K562 (cell line): ENCODE data around the gene ACADL. TPM values are rescaled to one million over a fixed set of nuclear protein-coding genes. Genes with fewer than 3 reads are reported as not detected.

Source experiments
- ATAC-seq: fragments of 200-7000 bp; cut with Tn5 transposase; 3 replicates; pipeline ENCODE4 v1.9.1; 2020; ENCODE audit warnings: moderate library complexity
- BruUV-seq: library from RNA; stranded (reverse); fragments of 400-500 nt; replicated peaks from 2 replicates; lab custom pipeline; 2021; lab: Mats Ljungman, UMichigan
- CTCF ChIA-PET: fragments of 300-600 bp; formaldehyde crosslinking; extraction: SDS; loops from one replicate; lab custom pipeline; 2021; ENCODE audit warnings: low intra/inter-chr PET ratio; lab: Yijun Ruan, JAX
- POLR2A ChIA-PET: fragments of 300-600, 350-650 bp; sonication (Branson Sonifier 250); formaldehyde crosslinking; extraction: SDS; loops from one replicate; lab custom pipeline; 2021; ENCODE audit warnings: antibody characterized with exemption, inconsistent platforms; lab: Yijun Ruan, JAX
- DNase-seq, 4 experiments: peaks; one replicate each; pipeline versions ENCODE4 v3.0.0 to v3.0.0-alpha.2; 2011 to 2018; ENCODE audit warnings: low spot score in 3 of 4, mixed read lengths in 3 of 4; ENCODE audit errors: extremely low read depth in 1 of 4
- FAIRE-seq: peaks from 2 replicates; lab custom pipeline; 2011; peaks lifted over from hg19 to GRCh38; lab: Jason Lieb, UNC
- H2AFZ ChIP-seq: 2 replicates; pipeline ENCODE4 v1.6.0; 2011; ENCODE audit warnings: low read depth, low read length, control low read depth, inconsistent platforms
- H3K27ac ChIP-seq: fragments of 200-600 bp; 3 replicates; pipeline ENCODE4 v1.8.0; 2011; ENCODE audit warnings: low read depth, mild to moderate bottlenecking, control low read depth, inconsistent platforms, low read length, moderate library complexity, mixed read lengths; ENCODE audit errors: extremely low read depth
- H3K27me3 ChIP-seq, 2 experiments: fragments of 300-600 bp in 1 of 2; 2 replicates in 1 of 2; 3 replicates in 1 of 2; pipeline versions ENCODE4 v1.6.0 to v1.8.0; 2011; ENCODE audit warnings: inconsistent platforms in 2 of 2, low read length in 2 of 2, mild to moderate bottlenecking in 1 of 2, mixed read lengths in 1 of 2, moderate library complexity in 1 of 2; ENCODE audit not compliant: control insufficient read depth in 2 of 2, insufficient read depth in 2 of 2
- H3K36me3 ChIP-seq: fragments of 300-600 bp; 3 replicates; pipeline ENCODE4 v1.8.0; 2011; ENCODE audit warnings: mild to moderate bottlenecking, low read length, inconsistent platforms; ENCODE audit not compliant: control insufficient read depth, insufficient read depth
- H3K4me1 ChIP-seq, 2 experiments: fragments of 200-600 bp in 1 of 2; replicated peaks in 1 of 2; 2 replicates in 1 of 2; 3 replicates in 1 of 2; pipeline versions ENCODE4 v1.5.1 to v1.8.0; 2011; ENCODE audit warnings: inconsistent platforms in 2 of 2, low read length in 2 of 2, mild to moderate bottlenecking in 1 of 2, mixed read lengths in 1 of 2, moderate library complexity in 1 of 2; ENCODE audit not compliant: control insufficient read depth in 2 of 2, insufficient read depth in 2 of 2
- H3K4me2 ChIP-seq: 2 replicates; pipeline ENCODE4 v1.6.1; 2011; ENCODE audit warnings: low read length, control low read depth, inconsistent platforms, mixed read lengths; ENCODE audit not compliant: insufficient read depth
- H3K4me3 ChIP-seq: fragments of 200-600 bp; sonication (generic), shearing (Covaris generic); 2 replicates; pipeline ENCODE4 v1.5.1; 2016; ENCODE audit warnings: control low read depth, inconsistent platforms
- H3K79me2 ChIP-seq: fragments of 200-600 bp; 3 replicates; pipeline ENCODE4 v1.8.0; 2011; ENCODE audit warnings: low read length, inconsistent platforms; ENCODE audit not compliant: control insufficient read depth, insufficient read depth
- H3K9ac ChIP-seq, 2 experiments: 2 replicates each; pipeline versions ENCODE4 v1.6.0 to v1.6.1; 2011; ENCODE audit warnings: low read depth in 2 of 2, low read length in 2 of 2, control low read depth in 1 of 2, inconsistent platforms in 1 of 2, mild to moderate bottlenecking in 1 of 2, mixed read lengths in 1 of 2; ENCODE audit not compliant: insufficient read depth in 1 of 2
- H3K9me1 ChIP-seq: one replicate; pipeline ENCODE4 v1.6.0; 2011; ENCODE audit warnings: inconsistent platforms, mild to moderate bottlenecking, low read length, moderate library complexity; ENCODE audit not compliant: control insufficient read depth, insufficient read depth
- H3K9me3 ChIP-seq: replicated peaks from 2 replicates; pipeline ENCODE4 v1.5.1; 2011; ENCODE audit warnings: low read depth, low read length, inconsistent platforms; ENCODE audit not compliant: control insufficient read depth, insufficient read depth
- H4K20me1 ChIP-seq: replicated peaks from 2 replicates; pipeline ENCODE4 v1.6.1; 2011; ENCODE audit warnings: low read length, inconsistent platforms, mixed read lengths; ENCODE audit not compliant: control insufficient read depth, insufficient read depth
- KDM1A ChIP-seq, 2 experiments: fragments of 450-650 bp; IDR thresholded peaks; 2 replicates each; pipeline ENCODE4 v1.6.1; 2016; ENCODE audit warnings: mild to moderate bottlenecking in 2 of 2
- KLF16 ChIP-seq: IDR thresholded peaks from 2 replicates; pipeline ENCODE4 v1.6.1; 2016; ENCODE audit warnings: antibody characterized with exemption
- RAD21 ChIP-seq, 2 experiments: fragments of 250-450 bp in 1 of 2; fragments of 450-650 bp in 1 of 2; sonication (Bioruptor Pico) in 1 of 2; formaldehyde crosslinking in 1 of 2; IDR thresholded peaks in 1 of 2; conservative IDR thresholded peaks in 1 of 2; 2 replicates each; pipeline versions ENCODE4 v1.4.0 to v1.8.0; 2020 to 2022; ENCODE audit warnings: mild to moderate bottlenecking in 2 of 2, moderate library complexity in 1 of 2
- ZEB2 ChIP-seq: fragments of 450-650 bp; IDR thresholded peaks from 2 replicates; pipeline ENCODE4 v1.6.1; 2016
- WGBS: fragments of 100-300 bp; shearing (Covaris generic); methylation state at CpG from one replicate; pipeline ENCODE4 v1.1.6; 2016; ENCODE audit warnings: low coverage, mixed read lengths; ENCODE audit not compliant: insufficient coverage; ENCODE audit errors: missing lambda C conversion rate; 5-methylcytosine and 5-hydroxymethylcytosine counted together
- in situ Hi-C: fragments of 300-500 bp; cut with MboI; formaldehyde crosslinking; loops from 4 replicates; pipeline ENCODE4 v1.15.0; 2018; ENCODE audit warnings: inconsistent platforms, mixed read lengths
- intact Hi-C: fragments of 100-400 bp; cut with micrococcal nuclease; formaldehyde crosslinking; loops from 2 replicates; pipeline ENCODE4 v1.14.2; 2022
- polyA plus RNA-seq, 8 experiments: library from polyadenylated mRNA; depleted of rRNA in 4 of 8; stranded (reverse) in 5 of 8; unstranded in 3 of 8; fragments of >200 nt; fragmentation: Nextera tagmentation in 2 of 8; fragmentation: Illumina TruSeq in 1 of 8; extraction: Ambion mirVana in 2 of 8; extraction: Trizol in 1 of 8; gene quantifications; 2 replicates each; pipeline versions ENCODE4 v1.2.1 to v1.2.3, GENCODE V29; 2011 to 2014; ENCODE audit warnings: inconsistent platforms in 1 of 8, missing spikeins in 1 of 8
- total RNA-seq, 7 experiments: library from RNA; depleted of rRNA in 6 of 7; stranded (reverse); fragments of >200 nt in 6 of 7; fragmentation: Illumina TruSeq in 2 of 7; extraction: Trizol in 2 of 7; gene quantifications; 2 replicates each; pipeline versions ENCODE4 v1.2.1 to v1.2.3, GENCODE V29; 2011 to 2021; ENCODE audit warnings: low replicate concordance in 1 of 7
- TF ChIP-seq, protein P1 (sequence below), 2 experiments: fragments of 450-650 bp; formaldehyde crosslinking in 1 of 2; IDR thresholded peaks; 2 replicates each; pipeline versions ENCODE4 v1.4.0 to v1.6.1; 2014 to 2020; ENCODE audit warnings: mild to moderate bottlenecking in 2 of 2, borderline replicate concordance in 1 of 2, low read depth in 1 of 2
- TF ChIP-seq, protein P2 (sequence below): fragments of 450-650 bp; formaldehyde crosslinking; IDR thresholded peaks from 2 replicates; pipeline ENCODE4 v1.4.0; 2020; ENCODE audit warnings: mild to moderate bottlenecking, moderate library complexity
- TF ChIP-seq, protein P3 (sequence below): fragments of 250-450 bp; sonication (Bioruptor Pico); IDR thresholded peaks from 2 replicates; pipeline ENCODE4 v1.4.0; 2020; ENCODE audit warnings: mild to moderate bottlenecking, moderate library complexity, borderline replicate concordance

Gene ACADL
- total and polyA plus RNA-seq, 9 of the 15 experiments (the other 6 are each of a cell fraction or from before 2014, with no cell fraction given) = 0.07 TPM; not detected in 8

GRCh38 chr2:210195101-210195852, 30.0 kb downstream of the ACADL start:
- in situ Hi-C loops = loop anchor here (5.0 to 25.0 kb wide), 2 partner anchors 218 to 1808 kb away; no protein-coding TSS in a partner anchor
- no peak for TF ChIP-seq KDM1A (IDR thresholded peaks at IDR 0.05)
- no peak for TF ChIP-seq KLF16
- TF ChIP-seq, protein P1, sequence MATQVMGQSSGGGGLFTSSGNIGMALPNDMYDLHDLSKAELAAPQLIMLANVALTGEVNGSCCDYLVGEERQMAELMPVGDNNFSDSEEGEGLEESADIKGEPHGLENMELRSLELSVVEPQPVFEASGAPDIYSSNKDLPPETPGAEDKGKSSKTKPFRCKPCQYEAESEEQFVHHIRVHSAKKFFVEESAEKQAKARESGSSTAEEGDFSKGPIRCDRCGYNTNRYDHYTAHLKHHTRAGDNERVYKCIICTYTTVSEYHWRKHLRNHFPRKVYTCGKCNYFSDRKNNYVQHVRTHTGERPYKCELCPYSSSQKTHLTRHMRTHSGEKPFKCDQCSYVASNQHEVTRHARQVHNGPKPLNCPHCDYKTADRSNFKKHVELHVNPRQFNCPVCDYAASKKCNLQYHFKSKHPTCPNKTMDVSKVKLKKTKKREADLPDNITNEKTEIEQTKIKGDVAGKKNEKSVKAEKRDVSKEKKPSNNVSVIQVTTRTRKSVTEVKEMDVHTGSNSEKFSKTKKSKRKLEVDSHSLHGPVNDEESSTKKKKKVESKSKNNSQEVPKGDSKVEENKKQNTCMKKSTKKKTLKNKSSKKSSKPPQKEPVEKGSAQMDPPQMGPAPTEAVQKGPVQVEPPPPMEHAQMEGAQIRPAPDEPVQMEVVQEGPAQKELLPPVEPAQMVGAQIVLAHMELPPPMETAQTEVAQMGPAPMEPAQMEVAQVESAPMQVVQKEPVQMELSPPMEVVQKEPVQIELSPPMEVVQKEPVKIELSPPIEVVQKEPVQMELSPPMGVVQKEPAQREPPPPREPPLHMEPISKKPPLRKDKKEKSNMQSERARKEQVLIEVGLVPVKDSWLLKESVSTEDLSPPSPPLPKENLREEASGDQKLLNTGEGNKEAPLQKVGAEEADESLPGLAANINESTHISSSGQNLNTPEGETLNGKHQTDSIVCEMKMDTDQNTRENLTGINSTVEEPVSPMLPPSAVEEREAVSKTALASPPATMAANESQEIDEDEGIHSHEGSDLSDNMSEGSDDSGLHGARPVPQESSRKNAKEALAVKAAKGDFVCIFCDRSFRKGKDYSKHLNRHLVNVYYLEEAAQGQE (IDR thresholded peaks at IDR 0.05; ENCODE audit: borderline replicate concordance) = peak; percentile 78; the same call in 1 of the 2 replicates
- TF ChIP-seq, protein P1 (CRISPR knock-in tag; IDR thresholded peaks at IDR 0.05; ENCODE audit: low read depth) = no peak
- TF ChIP-seq RAD21 (CRISPR knock-in tag; conservative IDR thresholded peaks at IDR 0.05 in 1 of 2, IDR thresholded peaks at IDR 0.05 in 1 of 2) = peak; percentile 76 to 86
- TF ChIP-seq, protein P2, sequence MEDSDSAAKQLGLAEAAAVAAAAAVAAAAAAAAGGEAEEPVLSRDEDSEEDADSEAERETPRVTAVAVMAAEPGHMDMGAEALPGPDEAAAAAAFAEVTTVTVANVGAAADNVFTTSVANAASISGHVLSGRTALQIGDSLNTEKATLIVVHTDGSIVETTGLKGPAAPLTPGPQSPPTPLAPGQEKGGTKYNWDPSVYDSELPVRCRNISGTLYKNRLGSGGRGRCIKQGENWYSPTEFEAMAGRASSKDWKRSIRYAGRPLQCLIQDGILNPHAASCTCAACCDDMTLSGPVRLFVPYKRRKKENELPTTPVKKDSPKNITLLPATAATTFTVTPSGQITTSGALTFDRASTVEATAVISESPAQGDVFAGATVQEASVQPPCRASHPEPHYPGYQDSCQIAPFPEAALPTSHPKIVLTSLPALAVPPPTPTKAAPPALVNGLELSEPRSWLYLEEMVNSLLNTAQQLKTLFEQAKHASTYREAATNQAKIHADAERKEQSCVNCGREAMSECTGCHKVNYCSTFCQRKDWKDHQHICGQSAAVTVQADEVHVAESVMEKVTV (CRISPR knock-in tag) = peak; percentile 75
- TF ChIP-seq, protein P3, sequence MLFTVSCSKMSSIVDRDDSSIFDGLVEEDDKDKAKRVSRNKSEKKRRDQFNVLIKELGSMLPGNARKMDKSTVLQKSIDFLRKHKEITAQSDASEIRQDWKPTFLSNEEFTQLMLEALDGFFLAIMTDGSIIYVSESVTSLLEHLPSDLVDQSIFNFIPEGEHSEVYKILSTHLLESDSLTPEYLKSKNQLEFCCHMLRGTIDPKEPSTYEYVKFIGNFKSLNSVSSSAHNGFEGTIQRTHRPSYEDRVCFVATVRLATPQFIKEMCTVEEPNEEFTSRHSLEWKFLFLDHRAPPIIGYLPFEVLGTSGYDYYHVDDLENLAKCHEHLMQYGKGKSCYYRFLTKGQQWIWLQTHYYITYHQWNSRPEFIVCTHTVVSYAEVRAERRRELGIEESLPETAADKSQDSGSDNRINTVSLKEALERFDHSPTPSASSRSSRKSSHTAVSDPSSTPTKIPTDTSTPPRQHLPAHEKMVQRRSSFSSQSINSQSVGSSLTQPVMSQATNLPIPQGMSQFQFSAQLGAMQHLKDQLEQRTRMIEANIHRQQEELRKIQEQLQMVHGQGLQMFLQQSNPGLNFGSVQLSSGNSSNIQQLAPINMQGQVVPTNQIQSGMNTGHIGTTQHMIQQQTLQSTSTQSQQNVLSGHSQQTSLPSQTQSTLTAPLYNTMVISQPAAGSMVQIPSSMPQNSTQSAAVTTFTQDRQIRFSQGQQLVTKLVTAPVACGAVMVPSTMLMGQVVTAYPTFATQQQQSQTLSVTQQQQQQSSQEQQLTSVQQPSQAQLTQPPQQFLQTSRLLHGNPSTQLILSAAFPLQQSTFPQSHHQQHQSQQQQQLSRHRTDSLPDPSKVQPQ (CRISPR knock-in tag) = no peak
- TF ChIP-seq ZEB2 = no peak

More at GRCh38 chr2:210195101-210195852, 30.0 kb downstream of the ACADL start:
- no peaks in the 10 kb centered on the region for H3K9me3 ChIP-seq
- DNase-seq (peak; percentile 12 to 36 (median 24)), FAIRE-seq (peak; percentile 44), ATAC-seq (peak; percentile 51; the same call in 2 of the 3 replicates)
- H2AFZ ChIP-seq = no peak overlapping the region
- 0% methylated on average over 8 of the region's 8 CpGs for WGBS
- H3K4me3 ChIP-seq = no peak overlapping the region
- no peaks in the 10 kb centered on the region for H3K36me3 ChIP-seq
- ChIA-PET POLR2A (no interaction called here), CTCF (interaction anchor here (0.9 to 2.4 kb wide), 5 partner anchors 122 to 772 kb away, joined by 3 to 28 read pairs (median 4); no protein-coding TSS in a partner anchor)
- H3K79me2 ChIP-seq = no peaks in the 10 kb centered on the region
- no peaks in the 10 kb centered on the region for H3K27me3 ChIP-seq
- H3K27ac ChIP-seq = no peak overlapping the region
- H4K20me1 ChIP-seq = no peaks in the 10 kb centered on the region
- BruUV-seq = no TSS peak
- no peaks in the 10 kb centered on the region for H3K4me1 ChIP-seq
- H3K9me1 ChIP-seq = no peaks in the 10 kb centered on the region
- H3K9ac ChIP-seq = no peak overlapping the region
- H3K4me2 ChIP-seq = no peak overlapping the region
- intact Hi-C loops = loop anchor here (1.0 to 10.0 kb wide), 5 partner anchors 122 to 1800 kb away; partner anchors contain the start of gene MAP2
